ENCODE measurements around the gene N4BP2. TPM values are rescaled to one million over a fixed set of nuclear protein-coding genes. Genes with fewer than 3 reads are reported as not detected.

Gene N4BP2
- total RNA-seq, 1 donor from 2014 or later = 41.0 TPM

DNA sequence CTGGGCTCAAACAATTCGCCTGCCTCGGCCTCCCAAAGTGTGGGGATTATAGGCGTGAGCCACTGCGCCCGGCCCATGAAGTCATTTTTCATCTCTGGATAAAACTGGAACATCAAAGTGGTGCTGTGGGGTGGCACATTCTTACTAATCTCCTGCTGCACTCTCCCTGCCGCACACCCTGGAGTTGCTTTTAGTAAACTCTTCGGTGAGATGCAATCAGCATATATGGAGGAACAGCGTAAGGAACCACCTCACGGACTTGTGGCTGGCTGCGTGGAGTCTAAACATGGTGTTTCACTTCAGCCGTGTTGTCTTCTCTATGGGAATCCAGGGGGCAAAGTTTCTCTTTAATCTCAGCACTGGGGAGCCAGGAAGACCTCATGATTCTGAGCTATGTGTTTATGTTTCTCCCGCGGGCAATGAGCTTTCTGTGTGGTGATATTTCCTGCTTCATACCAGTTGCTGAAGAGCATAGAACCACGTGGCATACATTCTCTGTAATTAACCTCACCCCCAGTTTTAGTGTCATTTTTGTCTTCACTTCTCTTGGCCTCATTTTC lies 138.0 kb downstream of the N4BP2 start:
- no peak for DNase-seq (ENCODE audit: low spot score in 2 of 2, unreplicated experiment in 2 of 2)
- Mint-ChIP-seq H3K4me3 (no peak overlapping the region), H3K9me3 (no peaks in the 10 kb centered on the region), H3K27ac (peak overlapping the region; percentile 7), H3K36me3 (no peaks in the 10 kb centered on the region), H3K4me1 (peaks cover 32% of the 10 kb centered on the region), H3K27me3 (ENCODE audit: low read depth) (no peaks in the 10 kb centered on the region)
- TF ChIP-seq CTCF (IDR thresholded peaks at IDR 0.05; ENCODE audit: unreplicated experiment) = no peak

DNA sequence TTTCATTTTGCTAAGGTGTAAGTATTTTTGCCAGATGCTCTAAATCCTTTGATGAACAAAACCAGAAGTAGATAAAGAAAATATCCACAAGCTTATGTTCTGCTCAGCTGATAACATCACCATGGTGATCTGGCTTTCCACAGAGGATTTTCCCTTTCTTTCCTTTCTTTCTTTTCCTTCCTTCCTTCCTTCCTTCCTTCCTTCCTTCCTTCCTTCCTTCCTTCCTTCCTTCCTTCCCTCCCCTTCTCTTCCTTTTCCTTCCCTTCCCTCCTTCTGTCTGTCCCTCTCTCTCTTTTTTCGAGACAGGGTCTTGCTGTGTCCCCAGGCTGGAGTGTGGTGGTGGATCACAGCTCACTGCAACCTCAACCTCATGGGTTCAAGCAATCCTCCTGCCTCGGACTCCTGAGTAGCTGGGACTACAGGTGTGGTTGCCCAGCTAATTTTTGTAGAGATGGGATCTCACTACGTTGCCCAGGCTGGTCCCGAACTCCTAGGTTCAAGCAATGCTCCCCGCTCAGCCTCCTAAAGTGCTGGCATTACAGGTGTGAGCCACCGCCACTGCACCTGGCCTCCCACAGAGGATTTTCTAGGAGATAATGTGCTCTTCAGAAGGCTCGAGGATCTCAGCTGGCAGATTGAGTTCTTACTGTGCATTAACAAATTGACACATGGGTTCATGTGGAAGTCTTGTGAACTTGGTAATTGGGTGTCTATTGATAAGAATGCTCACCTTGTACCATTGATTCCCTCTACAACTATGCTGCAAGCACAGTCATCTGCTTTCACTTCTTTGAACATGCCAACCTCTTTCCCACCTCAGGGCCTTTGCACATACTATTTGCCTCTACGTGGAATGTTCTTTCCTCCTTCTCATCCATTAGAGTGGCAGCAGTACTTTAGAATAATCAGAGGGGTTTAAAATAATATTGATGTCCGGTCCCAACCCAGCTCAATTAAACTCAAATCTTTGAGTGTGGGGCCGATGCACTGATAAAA lies 138.8 kb downstream of the N4BP2 start:
- Mint-ChIP-seq H3K27ac (no peak overlapping the region), H3K36me3 (no peaks in the 10 kb centered on the region)

DNA sequence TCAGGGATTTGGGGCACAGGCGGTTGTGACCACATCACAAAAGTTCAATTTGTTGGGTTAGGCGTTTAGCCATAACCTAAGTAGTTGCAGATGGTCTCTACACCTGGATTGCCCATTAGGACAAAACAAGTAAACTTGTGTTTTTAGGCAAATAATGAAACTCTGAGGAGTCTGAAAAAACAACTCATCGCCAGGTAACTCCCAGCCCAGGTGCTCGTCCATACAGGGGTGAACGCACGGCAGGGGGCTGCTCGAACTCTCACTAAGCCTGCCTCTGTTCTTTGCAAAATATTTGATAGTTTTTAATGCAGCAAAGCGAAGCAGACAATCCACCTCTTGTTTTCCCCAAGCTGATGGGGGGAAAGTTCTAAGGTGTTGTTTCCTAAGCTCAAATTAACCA lies 139.6 kb downstream of the N4BP2 start:
- H3K27ac Mint-ChIP-seq = no peak overlapping the region
- no peak for TF ChIP-seq CTCF (IDR thresholded peaks at IDR 0.05; ENCODE audit: unreplicated experiment)
- DNase-seq (ENCODE audit: low spot score in 2 of 2, unreplicated experiment in 2 of 2) = no peak
- H3K27me3 Mint-ChIP-seq (ENCODE audit: low read depth) = no peaks in the 10 kb centered on the region
- H3K9me3 Mint-ChIP-seq = no peaks in the 10 kb centered on the region
- no peaks in the 10 kb centered on the region for H3K36me3 Mint-ChIP-seq
- H3K4me3 Mint-ChIP-seq = no peak overlapping the region
- peaks cover 39% of the 10 kb centered on the region for H3K4me1 Mint-ChIP-seq

More for the DNA sequence above, 138.8 kb downstream of the N4BP2 start:
- Mint-ChIP-seq H3K27me3 (ENCODE audit: low read depth) (no peaks in the 10 kb centered on the region), H3K9me3 (no peaks in the 10 kb centered on the region), H3K4me1 (peaks cover 33% of the 10 kb centered on the region), H3K4me3 (no peak overlapping the region)
- DNase-seq (ENCODE audit: low spot score in 2 of 2, unreplicated experiment in 2 of 2) = no peak
- TF ChIP-seq CTCF (IDR thresholded peaks at IDR 0.05; ENCODE audit: unreplicated experiment) = no peak

- Mint-ChIP-seq H3K4me3 (no peak within 1 kb of the TSS), H3K4me1 (peaks cover 35% of the 10 kb centered on the region), H3K27ac (no peak within 1 kb of the TSS)
Observed at GRCh38 chr4:40196724-40197281, 140.2 kb downstream of the N4BP2 start, which contains the start of gene RHOH. RHOH (plus strand) TSS chr4:40197031; CDS start chr4:40243387, 46,356 bp downstream.

More at GRCh38 chr4:40196724-40197281, 140.2 kb downstream of the N4BP2 start, which contains the start of gene RHOH:
- H3K9me3 Mint-ChIP-seq = no peaks in the 10 kb centered on the region
- TF ChIP-seq CTCF (IDR thresholded peaks at IDR 0.05; ENCODE audit: unreplicated experiment) = no peak
- no peaks in the 10 kb centered on the region for H3K27me3 Mint-ChIP-seq (ENCODE audit: low read depth)
- DNase-seq (ENCODE audit: low spot score in 2 of 2, unreplicated experiment in 2 of 2) = no peak
- no peaks in the 10 kb centered on the region for H3K36me3 Mint-ChIP-seq
